CD4-positive, alpha-beta T cell treated with Interleukin-10 for 1 hour (primary cell): Measurements from ENCODE around the gene MAP3K10.
A peak's percentile ranks its signal among the peaks of the same experiment; 100 is the strongest.
"Not testable (repeated sequence)": the region's sequence is repeated elsewhere in the genome, so short reads cannot be mapped to it uniquely, and the experiment has no call there.

Experiments used
- DNase-seq: peaks from one replicate; pipeline ENCODE4 v3.0.0-alpha.2; 2020

Gene MAP3K10

DNA sequence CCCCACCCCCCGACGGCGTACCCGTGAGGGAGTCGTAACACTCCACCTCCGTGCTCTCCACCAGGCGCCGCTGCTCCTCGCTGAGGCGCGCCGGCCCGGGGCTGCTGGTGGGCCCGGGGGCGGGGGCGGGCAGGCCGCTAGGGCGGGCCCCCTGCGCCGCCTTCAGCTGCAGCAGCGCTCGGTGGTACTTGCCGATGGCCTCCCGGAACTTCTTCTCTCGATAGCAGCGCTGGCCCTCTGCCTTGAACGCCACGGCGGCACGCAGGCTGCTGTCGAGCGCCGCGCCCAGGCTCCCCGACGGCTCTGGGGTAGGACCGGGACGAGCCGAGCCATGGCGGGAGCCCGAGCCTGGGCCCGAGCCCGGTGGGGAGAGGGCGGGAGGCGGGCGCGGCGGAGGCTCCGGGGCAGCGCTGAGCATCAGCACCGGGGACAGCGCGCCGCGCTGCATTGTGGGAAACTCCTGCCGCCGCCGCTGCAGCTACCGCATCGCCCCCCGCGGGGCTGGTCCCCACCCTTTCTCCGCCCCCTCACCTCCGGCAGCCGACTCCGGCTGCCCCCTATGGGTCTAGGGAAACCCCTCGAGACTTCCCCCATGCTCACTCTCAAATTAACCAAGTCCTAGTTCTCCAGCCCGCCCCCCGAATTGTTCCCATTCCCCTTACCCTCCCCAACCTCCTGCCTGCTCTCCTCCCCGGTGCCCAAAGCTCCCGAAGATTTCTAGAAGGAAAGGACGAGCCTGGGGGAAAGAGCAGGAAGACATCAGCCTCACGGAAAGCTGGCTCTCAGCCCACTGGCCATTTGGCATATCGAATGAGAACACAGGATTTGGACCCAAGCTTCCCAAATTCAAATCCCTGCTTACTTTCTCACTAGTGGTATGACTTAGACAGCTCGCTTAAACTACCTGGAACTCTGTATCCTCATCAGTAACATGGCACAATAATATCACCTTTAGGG, 27.0 kb downstream of the MAP3K10 start, which contains the start of gene TTC9B:
TSS of gene TTC9B (minus strand) at position 451 of the 957 bp plus-strand sequence. CDS start at position 448, 3 bp downstream.
- DNase-seq, result peak; percentile 45

DNA sequence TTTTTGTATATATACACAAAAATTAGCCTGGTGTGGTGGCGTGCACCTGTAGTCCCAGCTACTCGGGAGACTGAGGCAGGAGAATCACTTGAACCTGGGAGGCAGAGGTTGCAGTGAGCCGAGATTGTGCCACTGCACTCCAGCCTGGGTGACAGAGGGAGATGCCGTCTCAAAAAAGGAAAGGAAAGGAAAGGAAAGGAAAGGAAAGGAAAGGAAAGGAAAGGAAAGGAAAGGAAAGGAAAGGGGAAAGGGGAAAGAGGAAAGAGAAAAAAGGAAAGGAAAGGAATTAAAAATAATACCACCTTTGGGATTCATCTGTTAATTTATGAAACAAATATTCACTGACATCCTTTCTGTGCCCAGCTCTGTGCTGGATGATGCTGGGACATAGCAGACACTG, 27.8 kb downstream of the MAP3K10 start:
- DNase-seq, result not testable (repeated sequence)

- DNase-seq, result no peak
Observed at GRCh38 chr19:40219721-40220276, 28.6 kb downstream of the MAP3K10 start.

GRCh38 chr19:40220674-40221073, 29.4 kb downstream of the MAP3K10 start:
- no peak for DNase-seq

DNA sequence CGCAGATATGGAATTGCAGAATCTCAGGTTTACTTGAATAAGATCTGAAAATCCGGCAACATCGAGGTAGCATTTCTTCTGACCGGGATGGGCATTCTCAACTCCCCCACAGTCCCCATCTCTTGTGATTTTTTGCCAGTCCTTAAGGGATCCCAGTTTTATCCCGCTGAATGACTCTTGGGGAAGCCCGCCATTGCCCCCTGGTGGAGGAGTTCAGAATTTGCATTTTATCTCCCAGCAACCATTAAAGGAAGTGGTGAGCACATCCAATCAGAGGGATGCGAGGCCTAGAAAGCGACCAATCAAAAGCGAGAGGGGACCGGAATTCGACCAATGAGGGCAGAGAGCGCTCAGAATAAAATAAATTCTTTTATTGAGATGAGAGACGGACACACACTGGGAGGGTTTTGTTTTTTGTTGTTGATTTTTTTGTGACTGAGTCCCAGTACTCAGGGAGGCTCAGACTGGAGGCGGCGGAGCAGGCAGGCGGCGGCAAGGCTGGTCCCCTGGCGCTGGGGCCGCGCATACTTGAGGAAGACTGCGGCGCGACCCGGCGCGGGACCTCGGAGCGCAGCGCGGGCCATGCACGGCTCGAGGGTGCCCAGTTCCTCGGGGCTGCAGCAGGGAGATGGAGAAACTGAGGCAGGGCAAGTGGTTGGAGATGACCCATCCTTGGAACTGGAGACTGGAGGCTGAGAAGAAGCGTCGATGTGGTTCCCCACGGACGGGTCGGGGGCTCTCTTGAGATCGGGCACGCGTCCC, 30.8 kb downstream of the MAP3K10 start:
- DNase-seq, result peak; percentile 89

DNA sequence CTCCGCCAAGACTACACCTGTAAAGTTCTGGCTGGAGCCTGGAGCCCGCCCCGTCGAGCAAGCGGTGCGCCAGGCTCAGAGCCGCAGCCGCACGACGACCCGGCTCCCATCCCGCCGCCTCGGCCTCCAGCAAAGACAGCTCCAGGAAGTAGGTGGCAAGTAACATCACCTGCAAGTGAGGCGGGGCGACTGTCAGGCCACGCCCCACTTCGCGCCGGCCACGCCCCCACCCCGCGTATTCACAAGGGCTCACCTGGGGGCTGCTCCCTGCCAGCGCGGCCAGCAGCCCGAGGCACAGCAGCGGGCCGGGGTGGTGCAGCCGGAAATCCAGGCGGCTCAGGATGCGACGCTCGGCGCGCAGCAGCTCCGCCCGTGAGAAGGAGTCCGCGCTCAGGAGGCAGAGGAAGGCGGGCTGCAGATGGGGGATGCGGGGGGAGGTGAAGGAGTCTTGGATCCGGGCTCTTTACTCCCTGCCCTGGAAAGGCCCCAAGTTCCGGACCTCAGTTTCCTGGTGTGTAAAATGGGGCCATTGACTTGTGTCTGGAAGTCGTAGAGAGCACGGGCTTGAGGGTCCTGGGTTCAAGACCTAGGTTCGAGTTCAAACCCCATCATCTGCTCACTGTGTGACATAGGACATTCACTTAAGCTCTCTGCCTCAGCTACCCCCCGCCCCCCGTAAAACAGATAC, 32.1 kb downstream of the MAP3K10 start:
- DNase-seq, result peak; percentile 58

DNA sequence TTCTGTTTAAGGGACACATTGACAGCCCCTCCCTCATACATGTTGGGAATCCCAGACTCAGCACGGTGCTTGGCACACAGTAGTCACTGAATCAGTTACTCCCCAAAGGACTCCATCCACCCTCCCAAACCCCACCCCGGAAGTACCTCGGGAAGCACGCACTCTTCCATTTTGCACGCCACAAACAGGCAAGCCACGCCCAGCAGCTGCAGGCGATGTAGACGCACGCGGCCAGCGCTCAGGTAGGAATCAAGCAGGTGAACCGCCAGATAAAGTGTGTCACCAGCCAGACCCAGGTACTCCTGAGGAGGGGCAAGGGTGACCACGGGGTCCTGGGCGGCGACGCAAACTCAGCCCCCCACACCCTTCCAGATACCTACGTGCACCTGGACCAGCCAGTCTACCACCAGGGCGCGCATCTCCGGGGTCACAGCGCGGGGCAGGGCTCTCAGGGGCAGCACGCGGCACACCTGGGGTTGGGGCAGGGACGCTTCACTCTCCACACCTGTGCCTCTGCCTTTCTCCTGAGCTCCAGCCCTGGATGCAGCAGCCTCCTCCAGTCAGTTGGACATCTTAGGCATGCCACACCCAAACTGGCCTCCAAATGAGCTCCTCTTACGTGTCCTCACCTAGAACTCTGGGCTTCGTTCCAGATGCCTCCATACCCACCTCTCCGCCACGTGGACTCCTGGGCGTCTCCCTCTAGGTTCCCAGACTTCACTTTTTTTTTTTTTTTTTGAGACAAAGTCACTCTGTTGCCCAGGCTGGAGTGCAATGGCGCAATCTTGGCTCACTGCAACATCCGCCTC, 33.3 kb downstream of the MAP3K10 start:
- DNase-seq, result no peak

GRCh38 chr19:40225440-40226305, 34.4 kb downstream of the MAP3K10 start:
- DNase-seq, result no peak

DNA sequence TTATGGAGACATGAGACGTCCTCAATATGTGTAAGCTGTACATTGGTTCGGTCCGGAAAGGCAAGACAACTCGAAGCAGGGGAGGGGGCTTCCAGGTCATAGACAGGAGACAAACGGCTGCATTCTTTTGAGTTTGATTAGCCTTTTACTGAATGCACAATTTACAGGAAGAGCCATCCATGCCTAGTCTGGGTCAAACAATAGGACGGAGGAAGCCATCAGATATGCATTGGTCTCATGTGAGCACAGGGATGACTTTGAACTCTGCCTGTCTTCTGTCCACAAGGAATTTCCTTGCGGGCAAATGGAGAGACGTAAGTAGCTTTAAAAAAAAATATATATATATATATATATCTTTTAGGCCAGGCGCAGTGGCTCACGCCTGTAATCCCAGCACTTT, 37.1 kb downstream of the MAP3K10 start:
- DNase-seq, result no peak

GRCh38 chr19:40228863-40229262, 37.6 kb downstream of the MAP3K10 start:
- DNase-seq, result no peak

- DNase-seq, result no peak
Observed at GRCh38 chr19:40229484-40229883, 38.3 kb downstream of the MAP3K10 start.

DNA sequence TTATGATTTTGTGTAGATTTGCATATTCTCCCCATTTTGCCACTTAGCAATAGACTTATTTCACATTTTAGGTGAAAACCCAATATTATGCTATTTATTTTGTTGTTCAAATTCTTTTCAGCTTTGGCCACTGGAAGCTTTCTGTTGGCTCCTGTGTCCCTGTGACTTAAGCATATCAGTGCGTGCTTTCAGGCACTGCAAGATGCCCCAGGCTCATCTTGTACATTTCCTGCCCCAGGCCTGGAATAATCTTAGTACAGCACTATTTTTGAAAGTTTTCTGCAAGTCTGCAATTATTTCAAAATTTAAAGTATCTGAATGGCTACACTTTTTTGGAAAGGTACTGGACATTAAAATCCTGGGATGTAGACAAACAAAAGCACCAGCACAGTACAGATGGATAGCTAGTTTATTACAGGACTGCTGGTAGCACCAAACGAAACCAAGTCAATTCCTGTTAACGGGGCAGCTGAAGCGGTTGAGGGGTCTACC, 38.7 kb downstream of the MAP3K10 start:
- no peak for DNase-seq

GRCh38 chr19:40231057-40231456, 39.8 kb downstream of the MAP3K10 start:
- no peak for DNase-seq

- no peak for DNase-seq
Observed at GRCh38 chr19:40231544-40232424, 40.6 kb downstream of the MAP3K10 start.

- DNase-seq, result no peak
Observed at GRCh38 chr19:40232479-40232878, 41.3 kb downstream of the MAP3K10 start.

DNA sequence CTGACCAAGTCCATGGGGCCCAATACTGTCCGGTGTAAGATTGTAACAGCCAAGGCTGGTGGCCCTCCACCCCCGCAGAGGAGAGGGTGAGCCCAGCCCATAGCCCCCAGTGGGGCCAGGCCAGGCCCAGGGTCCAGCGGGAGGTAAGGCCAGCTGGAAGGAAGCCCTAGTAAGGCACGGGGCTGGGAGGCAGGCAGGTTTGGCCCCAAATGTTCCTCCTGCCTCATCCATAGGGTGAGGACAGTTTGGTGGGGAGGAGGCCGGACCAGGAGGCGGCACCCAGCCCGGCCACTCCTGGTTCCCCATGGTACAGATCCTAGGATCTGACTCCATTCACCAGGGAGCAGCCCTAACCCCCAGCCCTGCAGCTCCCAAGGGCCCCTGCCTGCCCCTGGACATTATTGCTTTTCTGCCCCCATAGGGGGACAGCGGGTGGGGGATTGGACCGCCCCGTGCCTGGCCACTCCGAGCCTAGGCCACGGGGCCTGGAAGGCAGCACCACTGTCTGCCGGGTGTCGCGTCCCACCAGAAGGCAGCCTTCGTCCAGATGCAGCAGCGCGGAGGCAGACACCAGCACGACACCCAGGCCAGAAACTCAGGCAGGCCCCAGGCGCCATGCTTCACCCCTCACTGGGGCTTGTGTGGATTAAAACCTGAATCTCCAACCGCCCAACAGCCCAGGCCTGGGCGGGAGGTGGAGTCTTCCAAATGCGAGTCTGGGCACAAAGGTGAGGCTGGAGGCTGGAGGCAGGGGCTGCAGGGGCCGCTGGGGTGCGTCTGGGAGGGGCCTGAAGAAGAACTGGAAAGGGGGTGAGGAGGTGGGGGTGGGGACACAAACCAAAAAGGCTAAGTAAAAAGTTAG, 42.0 kb downstream of the MAP3K10 start:
- DNase-seq, result no peak

- no peak for DNase-seq
Observed at GRCh38 chr19:40233811-40234389, 42.7 kb downstream of the MAP3K10 start.
